Panc1 (cell line): ENCODE measurements around the gene VAMP3. TPM values are rescaled to one million over a fixed set of nuclear protein-coding genes. Genes with fewer than 3 reads are reported as not detected.

ENCODE experiments used
- ATAC-seq: fragments of 200-7000 bp; cut with Tn5 transposase; 2 replicates; pipeline ENCODE4 v1.9.1; 2020; ENCODE audit warnings: mild to moderate bottlenecking, moderate library complexity
- BruUV-seq: library from RNA; stranded (reverse); fragments of 400-500 nt; replicated peaks from 2 replicates; lab custom pipeline; 2021; lab: Mats Ljungman, UMichigan
- CTCF ChIA-PET: fragments of 300-600 bp; sonication (Branson Sonifier 250); formaldehyde crosslinking; loops from one replicate; lab custom pipeline; 2022; ENCODE audit warnings: antibody characterized with exemption; lab: Charles Lee
- POLR2A ChIA-PET: fragments of 300-600 bp; sonication (Branson Sonifier 250); formaldehyde crosslinking; loops from one replicate; lab custom pipeline; 2022; ENCODE audit warnings: antibody characterized with exemption; lab: Charles Lee
- DNase-seq: peaks from one replicate; pipeline ENCODE4 v3.0.0-alpha.2; 2010; ENCODE audit warnings: low read depth, low spot score
- H3K27ac ChIP-seq: 2 replicates; pipeline ENCODE4 v1.5.1; 2011; ENCODE audit warnings: mild to moderate bottlenecking, low read length, inconsistent platforms
- H3K27me3 ChIP-seq: fragments of 200-500 bp; sonication (Bioruptor generic); 2 replicates; pipeline ENCODE4 v1.6.0; 2014; ENCODE audit warnings: low read length, inconsistent platforms; ENCODE audit not compliant: control insufficient read depth, insufficient read depth
- H3K36me3 ChIP-seq: fragments of 200-500 bp; sonication (Bioruptor generic); 2 replicates; pipeline ENCODE4 v1.5.1; 2014; ENCODE audit warnings: inconsistent platforms, mild to moderate bottlenecking, low read length, moderate library complexity; ENCODE audit not compliant: control insufficient read depth, insufficient read depth
- H3K4me1 ChIP-seq: 2 replicates; pipeline ENCODE4 v1.5.1; 2011; ENCODE audit warnings: inconsistent platforms, mild to moderate bottlenecking, low read length, moderate library complexity; ENCODE audit not compliant: control insufficient read depth, insufficient read depth
- H3K4me3 ChIP-seq, 2 experiments: 2 replicates each; pipeline ENCODE4 v1.5.1; 2011 to 2012; ENCODE audit warnings: low read depth in 2 of 2, low read length in 2 of 2, mild to moderate bottlenecking in 2 of 2, inconsistent platforms in 1 of 2, moderate library complexity in 1 of 2
- H3K9me3 ChIP-seq: fragments of 200-500 bp; sonication (Bioruptor generic); 2 replicates; pipeline ENCODE4 v1.5.1; 2014; ENCODE audit warnings: low read depth, mild to moderate bottlenecking, inconsistent platforms, low read length, moderate library complexity; ENCODE audit not compliant: control insufficient read depth, insufficient read depth
- POLR2AphosphoS5 ChIP-seq: IDR thresholded peaks from 2 replicates; pipeline ENCODE4 v1.6.1; 2012; ENCODE audit warnings: mild to moderate bottlenecking, low read depth, low read length, moderate library complexity
- REST ChIP-seq, 2 experiments: IDR thresholded peaks; 2 replicates each; pipeline ENCODE4 v1.6.1; 2011 to 2012; ENCODE audit warnings: low read depth in 2 of 2, control low read depth in 1 of 2, low read length in 1 of 2, mild to moderate bottlenecking in 1 of 2, moderate library complexity in 1 of 2; ENCODE audit not compliant: insufficient read depth in 1 of 2
- SIN3A ChIP-seq: IDR thresholded peaks from 2 replicates; pipeline ENCODE4 v1.6.1; 2012; ENCODE audit warnings: low read depth, mild to moderate bottlenecking, low read length, moderate library complexity, borderline replicate concordance; ENCODE audit not compliant: insufficient read depth
- TCF7L2 ChIP-seq: IDR thresholded peaks from 2 replicates; pipeline ENCODE4 v1.6.1; 2011; ENCODE audit warnings: mild to moderate bottlenecking, low read depth, low read length, inconsistent platforms
- in situ Hi-C: cut with HindIII; loops from 2 replicates; pipeline ENCODE4 v1.10.0; 2016; ENCODE audit warnings: low sequenced_read_pairs, low pct_unique_long_range_greater_than_20kb
- intact Hi-C: fragments of 100-400 bp; cut with micrococcal nuclease; formaldehyde crosslinking; loops from one replicate; pipeline ENCODE4 v1.10.0; 2022; ENCODE audit not compliant: unreplicated experiment
- total RNA-seq: library from RNA; stranded (reverse); gene quantifications from one replicate; pipeline ENCODE4 v1.2.1, GENCODE V29; 2021; ENCODE audit not compliant: unreplicated experiment
- TF ChIP-seq, protein P1 (sequence below): fragments of 450-650 bp; IDR thresholded peaks from 2 replicates; pipeline ENCODE4 v1.5.1; 2017; ENCODE audit warnings: mild to moderate bottlenecking

VAMP3 gene
- total RNA-seq, 1 experiment from 2014 or later: 106 TPM

GRCh38 chr1:7747605-7748004 is 23.5 kb upstream of the VAMP3 start:
- Histone ChIP-seq H3K4me1 (peaks cover 3% of the 10 kb centered on the region; the same call in 1 of the 2 replicates), H3K9me3 (no peaks in the 10 kb centered on the region), H3K36me3 (no peaks in the 10 kb centered on the region), H3K27ac (no peak overlapping the region), H3K4me3 (no peak overlapping the region), H3K27me3 (no peaks in the 10 kb centered on the region)
- intact Hi-C loops (no loop called here), in situ Hi-C loops (no loop called here)
- no peak for TF ChIP-seq REST (IDR thresholded peaks at IDR 0.05; ENCODE audit: insufficient read depth in 1 of 2, low read depth in 2 of 2, low read length in 1 of 2)
- no peak for TF ChIP-seq TCF7L2
- no peak for TF ChIP-seq POLR2AphosphoS5
- TF ChIP-seq, protein P1, sequence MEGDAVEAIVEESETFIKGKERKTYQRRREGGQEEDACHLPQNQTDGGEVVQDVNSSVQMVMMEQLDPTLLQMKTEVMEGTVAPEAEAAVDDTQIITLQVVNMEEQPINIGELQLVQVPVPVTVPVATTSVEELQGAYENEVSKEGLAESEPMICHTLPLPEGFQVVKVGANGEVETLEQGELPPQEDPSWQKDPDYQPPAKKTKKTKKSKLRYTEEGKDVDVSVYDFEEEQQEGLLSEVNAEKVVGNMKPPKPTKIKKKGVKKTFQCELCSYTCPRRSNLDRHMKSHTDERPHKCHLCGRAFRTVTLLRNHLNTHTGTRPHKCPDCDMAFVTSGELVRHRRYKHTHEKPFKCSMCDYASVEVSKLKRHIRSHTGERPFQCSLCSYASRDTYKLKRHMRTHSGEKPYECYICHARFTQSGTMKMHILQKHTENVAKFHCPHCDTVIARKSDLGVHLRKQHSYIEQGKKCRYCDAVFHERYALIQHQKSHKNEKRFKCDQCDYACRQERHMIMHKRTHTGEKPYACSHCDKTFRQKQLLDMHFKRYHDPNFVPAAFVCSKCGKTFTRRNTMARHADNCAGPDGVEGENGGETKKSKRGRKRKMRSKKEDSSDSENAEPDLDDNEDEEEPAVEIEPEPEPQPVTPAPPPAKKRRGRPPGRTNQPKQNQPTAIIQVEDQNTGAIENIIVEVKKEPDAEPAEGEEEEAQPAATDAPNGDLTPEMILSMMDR: no peak
- TF ChIP-seq SIN3A: no peak
- DNase-seq: no peak
- ChIA-PET POLR2A (no interaction called here), CTCF (interaction anchor here (1.3 to 1.8 kb wide), 2 partner anchors 69 to 80 kb away, joined by 3 read pairs; no protein-coding TSS in a partner anchor)
- ATAC-seq: no peak
- no TSS peak for BruUV-seq

DNA sequence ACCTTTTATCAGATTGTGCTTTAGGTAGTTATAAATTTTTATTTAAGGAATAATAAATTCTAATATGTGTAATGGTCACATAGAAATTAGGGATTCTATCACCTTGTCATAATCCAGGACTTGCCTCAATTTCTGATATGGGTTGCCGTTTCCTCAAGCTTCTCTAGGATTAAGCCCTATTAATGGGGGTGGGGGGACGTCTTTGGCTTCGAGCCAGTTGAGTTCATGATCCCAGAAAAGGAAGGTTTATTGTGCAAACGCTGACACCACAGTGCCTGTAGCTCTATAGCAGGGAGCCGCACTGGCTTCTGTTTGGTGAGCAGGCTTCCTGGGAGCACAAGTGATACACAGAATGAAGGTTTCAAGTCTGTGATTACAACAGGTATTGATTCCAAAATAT is 22.0 kb upstream of the VAMP3 start:
- CTCF ChIA-PET: interaction anchor here (0.6 to 1.8 kb wide), 3 partner anchors 52 to 82 kb away, joined by 3 to 7 read pairs (median 4); no protein-coding TSS in a partner anchor
- H3K4me1 ChIP-seq: peaks cover 3% of the 10 kb centered on the region; the same call in 1 of the 2 replicates
- H3K36me3 ChIP-seq: no peaks in the 10 kb centered on the region
- POLR2A ChIA-PET: interaction anchor here (0.6 kb wide), 1 partner anchor 70 kb away, joined by 3 read pairs; no protein-coding TSS in a partner anchor
- H3K27me3 ChIP-seq: no peaks in the 10 kb centered on the region
- H3K9me3 ChIP-seq: no peaks in the 10 kb centered on the region
- ATAC-seq (no peak), DNase-seq (no peak)
- BruUV-seq: no TSS peak
- H3K4me3 ChIP-seq: no peak overlapping the region
- in situ Hi-C loops: no loop called here
- intact Hi-C loops: no loop called here
- no peak overlapping the region for H3K27ac ChIP-seq
- TF ChIP-seq, protein P1: no peak
- TF ChIP-seq POLR2AphosphoS5 (no peak), REST (IDR thresholded peaks at IDR 0.05; ENCODE audit: insufficient read depth in 1 of 2, low read depth in 2 of 2, low read length in 1 of 2) (no peak), SIN3A (no peak), TCF7L2 (no peak)
